Skeletal muscle tissue (tissue), 4 donors: ENCODE data around the gene CAPRIN2. TPM values are rescaled to one million over a fixed set of nuclear protein-coding genes. Genes with fewer than 3 reads are reported as not detected.

Experiments
- H3K27ac ChIP-seq: one replicate; pipeline ENCODE4 v1.7.0; 2013; ENCODE audit warnings: mild to moderate bottlenecking, low read depth, low read length, inconsistent platforms
- H3K27me3 ChIP-seq, 3 donors: one replicate each; pipeline ENCODE4 v1.7.0; 2013; ENCODE audit warnings: low read length in 3 of 3; ENCODE audit not compliant: control insufficient read depth in 3 of 3, insufficient read depth in 3 of 3
- H3K36me3 ChIP-seq, 3 donors: one replicate each; pipeline ENCODE4 v1.7.0; 2013; ENCODE audit warnings: low read length in 3 of 3; ENCODE audit not compliant: control insufficient read depth in 3 of 3, insufficient read depth in 3 of 3
- H3K4me1 ChIP-seq, 3 donors: one replicate each; pipeline ENCODE4 v1.7.0; 2013; ENCODE audit warnings: low read length in 3 of 3, mild to moderate bottlenecking in 3 of 3; ENCODE audit not compliant: control insufficient read depth in 3 of 3, insufficient read depth in 3 of 3
- H3K4me3 ChIP-seq, 3 donors: one replicate each; pipeline ENCODE4 v1.7.0; 2013; ENCODE audit warnings: low read length in 3 of 3
- H3K9ac ChIP-seq, 3 donors: one replicate each; pipeline ENCODE4 v1.7.0; 2013; ENCODE audit warnings: low read length in 3 of 3, mild to moderate bottlenecking in 3 of 3, moderate library complexity in 2 of 3, low read depth in 1 of 3
- H3K9me3 ChIP-seq, 3 donors: one replicate each; pipeline ENCODE4 v1.7.0; 2013; ENCODE audit warnings: low read length in 3 of 3; ENCODE audit not compliant: control insufficient read depth in 3 of 3
- total RNA-seq: library from RNA; depleted of rRNA; stranded (reverse); fragments of >200 nt; gene quantifications from one replicate; pipeline ENCODE4 v1.2.3, GENCODE V29; 2014
- donor health status: Osteomylitis.

Gene CAPRIN2
- total RNA-seq, 1 donor from 2014 or later, result 15.7 TPM

DNA sequence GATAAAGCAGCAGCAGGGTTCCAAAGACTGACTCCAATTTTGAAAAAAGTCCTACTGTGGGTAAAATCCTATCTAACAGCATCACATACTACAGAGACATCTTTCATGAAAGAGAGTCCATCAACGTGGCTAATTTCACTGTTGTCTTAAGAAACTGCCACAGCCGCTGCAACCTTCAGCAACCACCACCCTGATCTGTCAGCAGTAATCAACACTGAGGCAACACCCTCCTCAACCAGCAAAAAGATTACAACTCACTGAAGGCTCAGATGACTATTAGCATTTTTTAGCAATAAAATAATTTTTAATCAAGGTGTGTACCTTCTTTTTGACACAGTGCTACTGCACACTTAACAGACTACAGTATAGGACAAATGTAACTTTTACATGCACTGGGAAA is 6.6 kb downstream of the CAPRIN2 start:
- Histone ChIP-seq H3K4me3 (no peak overlapping the region), H3K36me3 (peaks cover 0 to 13% (median 3%) of the 10 kb centered on the region in 3 donors), H3K27ac (no peak overlapping the region), H3K27me3 (no peaks in the 10 kb centered on the region), H3K4me1 (peaks cover 0 to 9% (median 8%) of the 10 kb centered on the region in 3 donors), H3K9ac (no peak overlapping the region), H3K9me3 (no peaks in the 10 kb centered on the region)

DNA sequence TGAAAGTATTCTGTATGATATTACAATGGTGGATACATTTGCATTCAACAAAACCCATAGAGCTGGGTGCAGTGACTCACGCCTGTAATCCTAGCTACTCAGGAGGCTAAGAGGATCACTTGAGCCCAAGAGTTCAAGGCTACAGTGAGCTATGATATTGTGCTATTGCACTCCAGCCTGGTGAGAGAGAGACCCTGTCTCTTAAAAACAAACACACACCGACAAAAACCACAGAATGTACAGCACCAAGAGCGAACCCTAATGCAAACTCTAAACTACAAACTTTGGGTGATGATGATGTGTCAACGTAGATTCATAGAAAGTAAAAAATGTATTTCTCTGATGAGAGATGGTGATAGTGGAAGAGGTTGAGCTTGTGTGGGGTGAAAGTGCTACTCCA is 8.6 kb downstream of the CAPRIN2 start:
- peaks cover 0 to 13% (median 3%) of the 10 kb centered on the region in 3 donors for H3K36me3 ChIP-seq
- no peak overlapping the region for H3K27ac ChIP-seq
- no peaks in the 10 kb centered on the region for H3K9me3 ChIP-seq
- H3K4me3 ChIP-seq, result no peak overlapping the region
- no peak overlapping the region for H3K9ac ChIP-seq
- H3K27me3 ChIP-seq, result no peaks in the 10 kb centered on the region
- H3K4me1 ChIP-seq, result peaks cover 0 to 7% (median 5%) of the 10 kb centered on the region in 3 donors

DNA sequence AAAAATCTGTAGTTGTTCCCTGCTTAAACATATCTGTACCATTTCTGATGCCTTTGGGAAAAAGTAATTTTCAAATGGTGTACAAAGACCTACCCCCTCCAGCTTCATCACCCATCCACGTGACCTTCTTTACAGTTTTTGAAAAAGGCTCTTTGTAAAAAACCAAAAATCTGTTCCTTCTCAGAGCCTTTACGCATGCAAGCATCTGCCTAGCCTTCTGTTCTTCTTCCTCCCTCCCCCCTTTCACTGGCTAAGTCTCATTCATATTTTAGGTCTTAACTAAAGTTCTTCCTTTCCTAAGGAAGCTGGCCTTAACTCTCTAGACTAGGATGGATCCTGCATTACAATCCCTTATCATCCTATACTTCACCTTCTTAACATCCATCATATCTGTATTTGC is 10.4 kb downstream of the CAPRIN2 start:
- H3K9me3 ChIP-seq, result no peaks in the 10 kb centered on the region
- no peaks in the 10 kb centered on the region for H3K27me3 ChIP-seq
- peaks cover 0 to 13% (median 3%) of the 10 kb centered on the region in 3 donors for H3K36me3 ChIP-seq
- H3K27ac ChIP-seq, result no peak overlapping the region
- H3K4me3 ChIP-seq, result no peak overlapping the region
- no peak overlapping the region for H3K9ac ChIP-seq
- no peaks in the 10 kb centered on the region for H3K4me1 ChIP-seq

DNA sequence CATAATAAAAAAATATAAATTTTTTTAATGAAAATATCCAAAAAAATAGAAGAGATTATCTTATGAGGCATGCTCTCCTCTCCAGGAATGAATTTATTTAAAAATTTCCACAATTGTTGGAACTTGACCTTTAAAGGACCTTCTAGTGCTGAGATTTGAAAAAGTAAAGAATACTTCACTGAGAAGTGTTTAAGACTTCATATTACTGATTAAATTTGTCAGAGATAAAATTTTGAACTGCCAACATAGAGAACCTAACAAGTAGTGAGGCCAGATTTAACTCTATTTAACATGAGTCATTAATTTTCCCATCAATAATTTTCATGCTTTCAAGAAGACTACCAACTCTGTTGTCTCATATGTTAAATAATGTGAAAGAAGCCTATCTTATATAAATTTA is 14.5 kb downstream of the CAPRIN2 start:
- Histone ChIP-seq H3K4me3 (no peak overlapping the region), H3K27me3 (no peaks in the 10 kb centered on the region), H3K9ac (no peak overlapping the region), H3K36me3 (peaks cover 0 to 6% (median 3%) of the 10 kb centered on the region in 3 donors), H3K9me3 (no peaks in the 10 kb centered on the region), H3K27ac (no peak overlapping the region), H3K4me1 (no peaks in the 10 kb centered on the region)

DNA sequence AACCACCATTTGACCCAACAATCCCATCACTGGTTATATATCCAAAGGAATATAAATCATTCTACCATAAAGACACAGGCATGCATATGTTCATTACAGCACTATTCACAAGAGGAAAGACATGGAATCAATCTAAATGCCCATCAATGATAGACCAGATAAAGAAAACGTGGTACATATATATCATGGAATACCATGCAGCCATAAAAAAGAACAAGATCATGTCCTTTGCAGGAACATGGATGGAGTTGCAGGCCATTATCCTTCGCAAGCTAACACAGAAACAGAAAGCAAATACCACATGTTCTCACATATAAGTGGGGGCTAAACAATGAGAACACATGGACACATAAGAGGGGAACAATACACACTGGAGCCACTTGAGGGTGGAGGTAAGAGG is 15.7 kb downstream of the CAPRIN2 start:
- H3K9me3 ChIP-seq, result no peaks in the 10 kb centered on the region
- no peak overlapping the region for H3K4me3 ChIP-seq
- no peak overlapping the region for H3K27ac ChIP-seq
- peaks cover 0 to 6% (median 3%) of the 10 kb centered on the region in 3 donors for H3K36me3 ChIP-seq
- no peaks in the 10 kb centered on the region for H3K4me1 ChIP-seq
- no peak overlapping the region for H3K9ac ChIP-seq
- no peaks in the 10 kb centered on the region for H3K27me3 ChIP-seq

DNA sequence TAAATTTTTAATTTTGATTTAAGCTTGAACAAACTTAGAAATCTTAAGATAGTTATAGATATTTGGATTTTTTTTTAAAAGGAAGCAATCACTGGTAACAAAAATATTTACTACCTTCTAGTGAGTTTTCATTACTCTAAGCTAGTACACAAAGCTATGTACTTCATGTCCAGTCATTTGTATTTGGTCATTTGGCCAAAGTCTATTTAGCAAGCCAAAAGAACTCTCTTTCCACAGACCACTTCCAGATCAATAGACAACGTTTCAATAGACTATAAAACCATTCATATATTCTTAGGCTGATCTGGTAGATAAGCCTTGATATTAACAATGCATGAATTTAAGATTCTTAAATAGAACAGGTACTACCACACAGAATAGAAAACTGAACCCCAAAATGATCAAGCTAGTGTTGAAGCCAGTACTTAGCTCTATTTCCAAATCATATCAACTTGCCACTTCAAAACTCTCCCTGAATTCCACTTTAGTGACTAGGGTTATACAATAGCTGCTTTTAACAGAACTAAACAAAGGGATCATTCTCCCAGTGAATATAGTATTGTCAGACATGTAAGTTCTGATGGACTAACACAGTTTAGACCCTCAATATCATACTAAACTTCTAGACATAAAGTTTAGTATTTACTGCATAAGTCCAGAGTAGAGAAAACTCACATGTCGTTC is 21.7 kb downstream of the CAPRIN2 start:
- no peaks in the 10 kb centered on the region for H3K9me3 ChIP-seq

DNA sequence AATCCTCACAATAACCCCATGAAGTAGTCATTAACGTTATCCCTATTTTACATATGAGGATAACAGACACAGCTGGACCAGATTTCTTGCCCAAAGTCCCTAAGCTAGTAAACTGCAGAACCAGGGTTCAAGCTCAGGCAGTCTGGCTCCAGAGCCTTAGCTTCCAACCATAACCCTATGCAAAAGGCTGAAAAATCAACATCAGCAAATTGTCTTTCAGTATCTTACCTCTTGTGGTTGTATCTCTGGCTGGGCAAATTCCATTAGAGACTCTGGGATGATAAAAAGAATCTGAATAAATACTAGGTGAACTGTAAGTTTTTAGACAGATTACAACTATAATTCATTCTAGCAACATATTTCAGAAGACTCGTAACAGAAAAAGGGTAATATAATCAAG is 24.7 kb downstream of the CAPRIN2 start:
- Histone ChIP-seq H3K4me1 (no peaks in the 10 kb centered on the region), H3K36me3 (peaks cover 3 to 20% (median 16%) of the 10 kb centered on the region in 3 donors), H3K9ac (no peak overlapping the region)

More for the DNA sequence above, 21.7 kb downstream of the CAPRIN2 start:
- Histone ChIP-seq H3K27me3 (no peaks in the 10 kb centered on the region), H3K4me3 (no peak overlapping the region), H3K4me1 (no peaks in the 10 kb centered on the region), H3K9ac (no peak overlapping the region), H3K36me3 (peaks cover 3 to 16% (median 16%) of the 10 kb centered on the region in 3 donors), H3K27ac (no peak overlapping the region)

DNA sequence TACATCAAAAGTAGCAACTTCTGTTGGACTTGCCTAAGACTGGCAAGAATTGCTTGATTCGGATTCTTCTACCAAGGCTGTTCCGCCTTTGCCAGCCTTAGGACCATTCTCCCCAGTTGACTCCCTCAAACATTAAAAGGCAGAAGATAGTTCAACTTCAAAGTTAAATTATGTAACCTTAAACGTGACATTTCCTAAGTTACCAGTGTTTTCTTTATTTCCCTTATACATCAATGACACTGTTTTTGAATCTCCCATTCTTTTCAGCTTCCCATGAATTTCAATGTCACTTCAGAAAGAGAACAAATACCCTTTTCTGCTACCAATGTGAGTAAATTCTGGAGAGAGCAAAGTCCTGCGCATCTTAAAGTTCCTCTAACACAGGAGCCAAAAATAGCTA is 25.2 kb downstream of the CAPRIN2 start:
- no peak overlapping the region for H3K27ac ChIP-seq
- no peaks in the 10 kb centered on the region for H3K27me3 ChIP-seq
- no peaks in the 10 kb centered on the region for H3K9me3 ChIP-seq
- H3K36me3 ChIP-seq, result peaks cover 3 to 25% (median 16%) of the 10 kb centered on the region in 3 donors
- no peak overlapping the region for H3K4me3 ChIP-seq
- H3K4me1 ChIP-seq, result no peaks in the 10 kb centered on the region
- no peak overlapping the region for H3K9ac ChIP-seq

More for the DNA sequence above, 24.7 kb downstream of the CAPRIN2 start:
- no peak overlapping the region for H3K4me3 ChIP-seq
- H3K9me3 ChIP-seq, result no peaks in the 10 kb centered on the region
- H3K27me3 ChIP-seq, result no peaks in the 10 kb centered on the region
- no peak overlapping the region for H3K27ac ChIP-seq

DNA sequence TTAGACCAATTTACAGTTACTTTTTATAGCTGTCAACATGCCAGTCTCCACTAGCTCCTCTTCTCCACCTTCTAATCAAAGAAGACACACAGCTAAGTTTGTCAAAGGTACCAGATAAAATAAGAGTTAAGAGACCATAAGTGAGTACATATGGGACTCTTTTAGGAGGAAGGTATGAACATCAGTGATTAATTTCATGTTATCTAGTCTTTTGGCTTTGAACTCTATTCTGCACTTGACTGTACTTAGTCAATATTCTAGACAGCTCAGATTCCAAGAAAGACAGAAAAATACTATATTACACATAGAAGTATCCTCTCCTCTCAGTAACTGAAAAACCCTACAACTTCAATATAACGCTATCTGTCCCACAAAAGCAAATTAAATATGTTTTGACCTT is 28.1 kb downstream of the CAPRIN2 start:
- H3K4me1 ChIP-seq, result no peaks in the 10 kb centered on the region
- no peak overlapping the region for H3K27ac ChIP-seq
- peaks cover 3 to 30% (median 17%) of the 10 kb centered on the region in 3 donors for H3K36me3 ChIP-seq
- H3K9me3 ChIP-seq, result no peaks in the 10 kb centered on the region
- no peaks in the 10 kb centered on the region for H3K27me3 ChIP-seq
- H3K4me3 ChIP-seq, result no peak overlapping the region
- no peak overlapping the region for H3K9ac ChIP-seq

DNA sequence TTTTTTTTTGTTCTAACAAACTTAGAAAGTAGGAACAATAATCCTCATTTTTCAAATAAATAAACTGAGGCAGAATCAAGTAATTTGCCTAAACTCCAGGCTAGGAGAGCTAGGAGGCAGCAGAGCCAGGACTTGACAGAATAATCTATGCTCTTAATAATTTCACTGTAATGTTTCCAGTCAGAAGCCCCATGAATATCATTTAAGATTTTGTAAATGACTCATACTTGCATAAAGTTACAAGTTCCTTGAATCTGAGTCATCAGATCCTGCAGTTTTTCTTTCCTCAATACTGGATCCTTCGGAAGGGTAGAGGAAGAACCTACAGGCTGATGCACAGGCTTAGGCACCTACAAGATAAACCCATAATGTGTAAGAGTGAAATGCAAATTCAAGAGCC is 29.0 kb downstream of the CAPRIN2 start:
- Histone ChIP-seq H3K36me3 (peaks cover 3 to 30% (median 20%) of the 10 kb centered on the region in 3 donors), H3K4me3 (no peak overlapping the region), H3K27me3 (no peaks in the 10 kb centered on the region), H3K4me1 (no peaks in the 10 kb centered on the region), H3K9ac (no peak overlapping the region), H3K9me3 (no peaks in the 10 kb centered on the region), H3K27ac (no peak overlapping the region)
